HG02678 (cell line): Measurements from ENCODE around the gene NUFIP1.
"Not testable (repeated sequence)": the region's sequence is repeated elsewhere in the genome, so short reads cannot be mapped to it uniquely, and the experiment has no call there.

Experiments used
- ATAC-seq: cut with Tn5 transposase; IDR thresholded peaks from one replicate; pipeline ENCODE4 v1.9.1; 2021; ENCODE audit warnings: mild to moderate bottlenecking, moderate library complexity; ENCODE audit not compliant: unreplicated experiment

Gene NUFIP1

GRCh38 chr13:44989071-44989889 lies at the start of gene NUFIP1, which contains the start of gene GPALPP1:
Gene NUFIP1 (minus strand): TSS chr13:44989471. CDS start chr13:44989436, 35 bp downstream.
Gene GPALPP1 (plus strand): TSS chr13:44989538. CDS start chr13:44989655, 117 bp downstream.
- peak; percentile 98 for ATAC-seq

- ATAC-seq, result no peak
These were observed 46.9 kb upstream of the NUFIP1 start for GRCh38 chr13:45036206-45036605.

GRCh38 chr13:45034342-45034741 lies 45.1 kb upstream of the NUFIP1 start:
- no peak for ATAC-seq

DNA sequence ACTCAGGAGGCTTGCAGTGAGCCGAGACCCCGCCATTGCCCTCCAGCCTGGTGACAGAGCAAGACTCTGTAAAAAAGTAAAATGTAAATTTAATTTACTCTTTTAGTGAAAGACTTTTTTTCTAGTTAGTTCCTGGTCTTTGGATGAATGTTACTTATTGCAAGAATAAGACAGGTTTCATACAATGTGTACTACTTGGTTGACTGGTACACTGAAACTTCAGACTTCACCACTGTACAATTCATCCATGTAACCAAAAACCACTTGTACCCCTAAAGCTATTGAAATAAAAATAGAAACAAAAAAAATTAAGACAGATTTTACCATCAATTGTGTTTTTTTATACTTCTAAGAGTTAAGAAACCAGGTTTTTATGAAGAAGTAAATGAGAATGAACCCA lies 35.6 kb upstream of the NUFIP1 start:
- ATAC-seq, result no peak

DNA sequence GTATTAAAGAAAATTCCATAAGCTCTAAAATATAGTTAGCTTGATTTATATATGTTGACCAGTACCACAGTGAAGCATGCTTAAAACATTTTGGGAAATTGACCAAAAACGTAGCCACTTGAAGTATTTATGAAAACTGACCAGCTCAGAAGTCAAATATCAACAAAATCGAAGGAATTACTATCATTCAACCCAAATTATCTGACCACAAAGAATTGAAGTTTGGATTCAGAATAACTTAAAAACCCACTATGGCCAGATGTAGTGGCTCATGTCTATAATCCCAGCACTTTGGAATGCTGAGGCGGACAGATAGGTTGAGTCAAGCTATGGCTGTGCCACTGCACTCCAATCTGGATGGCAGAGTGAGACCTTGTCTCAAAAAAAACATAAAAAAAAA lies 32.0 kb upstream of the NUFIP1 start:
- no peak for ATAC-seq

- ATAC-seq, result not testable (repeated sequence)
These were observed 30.7 kb upstream of the NUFIP1 start for GRCh38 chr13:45019981-45020380.

GRCh38 chr13:45016792-45017425 lies 27.6 kb upstream of the NUFIP1 start:
- ATAC-seq, result no peak

DNA sequence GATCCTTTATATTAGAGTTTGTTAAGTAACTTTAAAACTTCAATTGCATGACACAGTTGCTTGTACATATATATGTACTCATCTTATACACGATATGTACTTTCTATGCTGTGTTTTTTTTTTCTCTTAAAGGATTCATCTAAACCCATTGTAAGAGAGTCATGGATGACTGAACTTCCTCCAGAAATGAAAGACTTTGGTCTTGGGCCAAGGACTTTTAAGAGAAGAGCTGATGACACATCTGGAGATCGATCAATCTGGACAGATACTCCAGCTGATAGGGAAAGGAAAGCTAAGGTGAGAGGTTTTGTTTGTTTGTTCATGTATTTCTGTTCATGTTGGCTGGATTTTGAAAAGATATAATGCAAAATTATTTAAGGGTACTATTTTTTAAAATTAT lies 26.0 kb upstream of the NUFIP1 start:
- no peak for ATAC-seq

DNA sequence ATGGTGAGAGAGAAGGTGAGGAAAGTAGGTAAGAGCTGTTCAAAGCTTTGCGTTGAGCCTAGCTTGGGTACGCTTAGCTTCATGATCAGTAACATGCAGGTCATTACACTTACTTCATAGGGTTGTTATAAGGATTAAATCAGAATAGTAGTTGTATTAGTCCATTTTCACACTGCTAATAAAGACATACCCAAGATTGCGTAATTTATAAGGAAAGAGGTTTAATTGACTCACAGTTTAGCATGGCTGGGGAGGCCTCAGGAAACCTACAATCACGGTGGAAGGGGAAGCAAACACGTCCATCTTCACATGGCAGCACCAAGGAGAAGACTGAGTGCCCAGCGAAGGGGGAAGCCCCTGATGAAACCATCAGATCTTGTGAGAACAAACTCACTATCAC lies 21.9 kb upstream of the NUFIP1 start:
- no peak for ATAC-seq

DNA sequence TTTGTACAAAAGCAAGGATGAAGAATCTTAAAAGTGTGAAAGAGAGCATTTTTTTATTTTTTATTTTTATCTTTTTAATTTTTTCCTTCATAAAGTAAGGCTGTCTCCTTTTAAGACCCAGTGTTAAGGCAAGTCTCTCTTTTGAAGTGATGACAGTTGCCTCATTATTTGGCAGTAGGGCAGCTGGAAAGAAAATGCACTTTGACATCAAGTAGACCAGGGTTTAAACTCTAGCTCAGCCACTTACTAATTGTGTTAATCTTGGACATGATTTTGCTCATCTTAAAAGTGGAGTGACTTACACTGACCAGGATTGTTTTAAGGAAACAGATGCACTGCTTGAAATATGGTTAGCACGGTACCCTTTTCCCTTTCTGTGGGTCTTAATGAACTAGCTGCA lies 18.6 kb upstream of the NUFIP1 start:
- no peak for ATAC-seq

DNA sequence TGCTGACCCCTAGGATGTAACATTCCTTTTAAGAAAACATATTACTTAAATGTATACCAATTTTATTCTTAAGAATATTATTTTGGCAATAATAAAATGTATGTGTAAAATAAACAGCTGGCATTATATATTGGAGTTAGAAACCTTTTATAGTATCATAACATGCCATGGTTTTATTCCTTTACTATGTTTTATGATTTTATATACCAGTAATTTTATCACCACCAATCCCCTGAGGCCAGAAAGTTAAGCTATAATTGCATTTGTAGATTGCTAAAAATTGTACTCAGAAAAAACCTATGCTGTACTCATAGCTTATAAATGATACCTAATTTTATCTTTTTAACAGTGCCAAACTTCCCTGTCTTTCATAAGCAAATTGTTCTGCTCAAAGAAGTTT lies 18.0 kb upstream of the NUFIP1 start:
- no peak for ATAC-seq

DNA sequence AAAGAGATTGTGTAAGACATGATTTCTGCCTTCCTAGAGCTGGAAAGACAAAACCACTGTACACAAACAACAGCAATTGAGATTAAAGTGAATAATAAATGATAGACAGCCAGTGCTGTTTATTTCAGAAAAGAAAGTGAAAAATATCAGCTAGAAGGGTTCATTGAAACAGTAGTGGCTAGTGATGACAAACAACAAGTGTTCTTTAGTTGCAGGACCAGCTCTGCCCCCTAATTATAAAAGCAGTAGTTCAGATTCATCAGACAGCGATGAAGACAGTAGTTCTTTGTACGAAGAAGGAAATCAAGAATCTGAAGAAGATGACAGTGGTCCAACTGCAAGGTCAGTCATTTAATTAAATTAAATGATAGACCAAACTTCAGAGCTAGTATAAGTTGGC lies 14.8 kb upstream of the NUFIP1 start:
- ATAC-seq, result no peak

- no peak for ATAC-seq
These were observed 14.1 kb upstream of the NUFIP1 start for GRCh38 chr13:45003417-45003816.

DNA sequence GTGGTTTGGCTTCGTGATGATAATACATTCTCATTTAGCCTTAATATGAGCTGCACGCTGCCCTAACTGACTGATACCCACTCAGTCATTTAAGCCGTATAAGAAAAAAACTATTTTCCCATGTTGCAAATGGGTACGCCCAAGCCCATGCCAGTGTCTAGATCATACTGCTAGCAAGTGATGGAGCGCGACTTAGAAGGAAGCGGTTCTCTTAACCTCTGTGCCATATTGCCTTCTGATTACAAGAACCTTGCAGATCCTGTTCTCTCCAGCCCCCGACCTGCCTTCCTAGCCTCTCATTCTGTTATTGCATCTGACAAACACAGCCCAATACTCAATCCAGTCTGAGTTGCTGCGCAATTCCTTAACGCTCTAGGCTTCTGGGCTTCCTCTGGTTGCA lies 670 bp upstream of the NUFIP1 start:
- ATAC-seq, result peak; percentile 5

GRCh38 chr13:44978328-44978727 lies 10.9 kb downstream of the NUFIP1 start:
- no peak for ATAC-seq

DNA sequence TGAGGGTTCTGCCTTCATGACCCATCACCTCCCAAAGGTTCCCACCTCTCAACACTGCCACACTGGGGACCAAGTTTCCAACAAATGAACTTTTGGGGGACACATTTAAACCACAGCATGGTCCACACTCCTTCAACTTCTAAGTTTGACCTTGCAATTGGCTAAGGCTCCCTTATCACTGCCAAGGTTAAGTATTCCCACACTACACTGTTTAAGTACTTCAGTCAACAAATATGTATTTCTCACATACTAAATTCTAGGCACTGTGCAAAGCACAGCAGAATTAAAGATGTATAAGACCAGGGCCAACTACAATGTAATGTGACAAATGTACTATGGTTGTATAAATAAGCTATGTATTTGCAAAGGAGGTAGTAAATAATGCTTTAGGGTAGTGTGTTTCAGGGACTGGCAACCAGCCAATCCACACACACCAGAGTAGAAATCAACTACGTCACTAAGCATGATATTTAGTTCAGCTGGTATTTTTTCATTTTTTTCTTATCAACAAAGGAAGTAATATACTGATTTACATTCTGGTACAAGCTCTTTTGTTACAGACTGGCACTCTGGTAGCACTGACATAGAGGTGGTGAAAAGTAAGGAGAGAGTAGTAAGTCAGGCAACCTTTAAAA lies 12.2 kb downstream of the NUFIP1 start:
- ATAC-seq, result no peak

DNA sequence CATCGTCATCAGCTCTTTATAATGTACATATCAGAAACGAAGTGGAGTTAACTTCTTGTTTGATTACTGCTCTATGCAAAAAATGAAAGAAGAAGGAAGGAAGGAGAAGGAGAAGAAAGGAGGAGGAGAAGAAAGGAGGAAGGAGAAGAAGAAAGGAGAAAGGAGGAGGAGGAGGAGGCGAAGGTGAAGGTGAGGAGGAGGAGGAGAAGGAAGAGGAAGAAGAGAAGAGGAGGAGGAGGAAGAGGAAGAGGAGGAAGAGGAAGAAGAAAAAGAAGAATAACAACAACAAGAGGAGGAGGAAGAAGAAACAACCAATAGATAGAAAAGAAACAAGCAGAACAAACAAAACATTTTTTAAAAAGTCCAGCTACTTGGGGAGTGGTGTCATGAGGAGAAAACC lies 13.1 kb downstream of the NUFIP1 start:
- no peak for ATAC-seq

DNA sequence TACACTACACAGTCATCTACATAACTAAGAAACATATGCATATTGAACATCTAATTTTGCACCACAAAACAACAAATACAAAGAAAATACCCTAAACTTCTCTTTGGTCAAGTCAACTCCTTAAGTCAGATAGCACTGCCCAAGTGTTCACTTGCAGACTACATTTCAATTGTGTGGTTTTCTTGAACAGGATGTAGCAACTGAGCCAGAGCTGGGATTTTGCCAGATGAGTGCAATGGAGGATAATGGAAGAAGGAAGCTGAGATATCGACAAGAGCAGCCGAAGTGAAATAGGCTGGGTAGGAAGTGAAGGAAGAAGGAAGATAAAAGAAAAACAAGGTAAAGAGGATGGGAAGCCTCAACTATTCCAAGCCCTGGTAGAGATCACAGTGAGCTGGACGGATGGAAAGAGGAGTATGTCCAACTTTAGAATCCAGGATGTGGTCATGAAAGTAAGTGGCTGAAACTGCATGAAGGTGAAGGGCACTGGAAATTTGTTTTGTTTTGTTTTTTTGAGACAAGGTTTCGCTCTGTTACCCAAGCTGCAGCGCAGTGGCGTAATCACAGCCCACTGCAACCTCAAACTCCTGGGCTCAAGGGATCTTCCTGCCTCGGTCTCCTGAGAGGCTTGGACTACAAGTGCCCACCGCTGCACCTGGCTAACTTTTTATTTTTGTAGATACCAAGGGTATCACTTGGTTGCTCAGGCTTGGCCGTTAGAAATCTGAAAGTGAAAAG lies 15.0 kb downstream of the NUFIP1 start:
- ATAC-seq, result peak; percentile 69

DNA sequence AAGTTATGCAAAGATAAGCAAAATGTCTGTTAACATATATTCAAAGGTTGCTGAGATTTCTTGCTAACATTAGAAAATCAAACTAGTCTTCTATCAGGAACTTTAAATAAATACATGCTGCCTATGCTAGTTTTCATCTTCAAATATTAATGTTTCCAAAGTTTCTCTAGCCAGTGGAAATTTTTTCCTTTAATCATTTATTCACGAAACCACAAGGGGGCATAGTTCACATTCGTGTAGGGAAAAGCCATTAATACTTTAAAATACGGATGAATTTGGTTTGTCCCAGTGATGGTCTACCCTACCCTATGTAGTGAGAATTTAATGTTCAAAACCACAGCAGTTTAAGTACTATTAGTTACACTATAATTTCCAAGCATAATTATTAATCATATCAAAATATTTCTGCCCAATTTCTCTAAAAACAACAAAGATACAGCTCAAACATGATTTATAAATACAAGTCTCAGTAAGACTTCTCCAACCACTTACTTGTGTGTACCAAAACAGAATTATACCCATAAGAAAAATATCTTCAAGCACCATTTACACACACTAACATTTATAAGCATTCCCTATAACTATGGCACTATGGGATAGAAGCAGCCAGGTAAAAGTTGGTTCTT lies 16.2 kb downstream of the NUFIP1 start:
- ATAC-seq, result no peak

GRCh38 chr13:44971656-44972595 lies 17.3 kb downstream of the NUFIP1 start:
- ATAC-seq, result no peak
